T-cell (primary cell): ENCODE results near the gene OR6V1. TPM values are rescaled to one million over a fixed set of nuclear protein-coding genes. Genes with fewer than 3 reads are reported as not detected.

Source experiments
- ATAC-seq, 4 experiments: fragments of 200-7000 bp in 3 of 4; fragments of 150-1000 bp in 1 of 4; cut with Tn5 transposase; replicated peaks in 1 of 4; 1 replicate in 3 of 4; 2 replicates in 1 of 4; pipeline ENCODE4 v1.10.0; 2021; ENCODE audit warnings: moderate library complexity in 3 of 4, mild to moderate bottlenecking in 2 of 4, moderate number of reproducible peaks in 1 of 4
- CTCF ChIA-PET, 2 donors: fragments of 300-600 bp; sonication (Branson Sonifier 250); formaldehyde crosslinking; loops; one replicate each; lab custom pipeline; 2022; ENCODE audit warnings: antibody characterized with exemption in 2 of 2; lab: Charles Lee
- POLR2A ChIA-PET, 2 donors: fragments of 300-600 bp; sonication (Branson Sonifier 250); formaldehyde crosslinking; loops; one replicate each; lab custom pipeline; 2022; ENCODE audit warnings: antibody characterized with exemption in 2 of 2; lab: Charles Lee
- DNase-seq, 35 experiments: peaks; one replicate each; pipeline versions ENCODE4 v3.0.0 to v3.0.0-alpha.2; 2013 to 2023
- H3K27ac ChIP-seq: one replicate; pipeline ENCODE4 v1.5.1; 2013; ENCODE audit warnings: low read length
- H3K27me3 ChIP-seq, 2 experiments: replicated peaks in 1 of 2; 1 replicate in 1 of 2; 2 replicates in 1 of 2; pipeline versions ENCODE4 v1.6.1 to v1.7.0; 2013; ENCODE audit warnings: low read length in 1 of 2, mixed read lengths in 1 of 2; ENCODE audit not compliant: control insufficient read depth in 2 of 2, insufficient read depth in 2 of 2; ENCODE audit errors: extremely low read depth in 1 of 2
- H3K36me3 ChIP-seq, 2 donors: 1 replicate in 1 of 2; 2 replicates in 1 of 2; pipeline versions ENCODE4 v1.6.1 to v1.7.0; 2013; ENCODE audit warnings: low read length in 1 of 2; ENCODE audit not compliant: control insufficient read depth in 2 of 2, insufficient read depth in 1 of 2; ENCODE audit errors: extremely low read depth in 1 of 2
- H3K4me1 ChIP-seq, 2 experiments: 1 replicate in 1 of 2; 2 replicates in 1 of 2; pipeline versions ENCODE4 v1.6.1 to v1.7.0; 2013; ENCODE audit warnings: low read length in 2 of 2, mixed read lengths in 1 of 2; ENCODE audit not compliant: insufficient read depth in 2 of 2, control insufficient read depth in 1 of 2; ENCODE audit errors: extremely low read depth in 1 of 2
- H3K4me3 ChIP-seq, 2 donors: 1 replicate in 1 of 2; 2 replicates in 1 of 2; pipeline versions ENCODE4 v1.5.1 to v1.7.0; 2013; ENCODE audit warnings: mild to moderate bottlenecking in 2 of 2, low read length in 1 of 2, moderate library complexity in 1 of 2; ENCODE audit not compliant: control insufficient read depth in 1 of 2; ENCODE audit errors: extremely low read depth in 1 of 2
- H3K9me3 ChIP-seq: 2 replicates; pipeline ENCODE4 v1.7.0; 2013
- H3K27ac Mint-ChIP-seq, 2 donors: one replicate each; pipeline ENCODE4 v1.8.0; 2020 to 2021; ENCODE audit warnings: mild to moderate bottlenecking in 2 of 2, mixed read lengths in 2 of 2
- H3K27me3 Mint-ChIP-seq, 2 donors: one replicate each; pipeline ENCODE4 v1.8.0; 2021 to 2022; ENCODE audit warnings: mixed read lengths in 2 of 2
- H3K36me3 Mint-ChIP-seq: one replicate; pipeline ENCODE4 v1.8.0; 2021; ENCODE audit warnings: mixed read lengths
- H3K4me1 Mint-ChIP-seq, 3 donors: one replicate each; pipeline ENCODE4 v1.8.0; 2020 to 2022; ENCODE audit warnings: mixed read lengths in 3 of 3, mild to moderate bottlenecking in 1 of 3
- H3K4me3 Mint-ChIP-seq, 3 donors: one replicate each; pipeline ENCODE4 v1.8.0; 2020 to 2022; ENCODE audit warnings: mild to moderate bottlenecking in 3 of 3, mixed read lengths in 3 of 3, moderate library complexity in 3 of 3
- H3K9me3 Mint-ChIP-seq, 3 donors: one replicate each; pipeline ENCODE4 v1.8.0; 2020 to 2022; ENCODE audit warnings: mixed read lengths in 3 of 3
- WGBS: methylation state at CpG from one replicate; pipeline ENCODE4 v1.1.5; 2013; ENCODE audit warnings: missing lambda C conversion rate; ENCODE audit not compliant: insufficient coverage; 5-methylcytosine and 5-hydroxymethylcytosine counted together
- total RNA-seq, 35 experiments: library from RNA in 6 of 35; stranded (reverse) in 6 of 35; fragments of 120-200 nt in 1 of 35; gene quantifications; one replicate each; pipeline versions ENCODE4 v1.2.1 to v1.2.4 and lab custom pipeline; 2013 to 2026

Gene OR6V1
- total RNA-seq, 5 donors from 2014 or later (not counting 1 experiment from before 2014, with no cell fraction given) = not detected

DNA sequence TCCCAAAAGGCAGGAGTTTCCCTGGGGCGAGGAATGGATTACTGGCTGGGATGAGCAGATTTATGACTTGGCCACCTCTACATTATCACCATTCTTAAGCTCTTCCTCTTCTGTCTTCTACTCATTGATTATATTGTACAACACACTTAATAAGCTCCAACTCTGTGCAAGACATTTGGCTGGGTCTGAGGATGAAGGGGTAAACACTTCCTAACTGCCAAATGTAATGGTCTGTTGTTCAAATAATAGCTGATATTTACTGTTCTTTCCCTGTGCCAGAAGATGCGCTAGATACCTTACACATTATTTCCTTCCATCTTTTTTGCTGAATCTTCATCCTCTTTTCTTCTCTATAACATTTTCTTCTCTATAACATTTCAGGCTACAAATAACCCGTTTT, 11.6 kb downstream of the OR6V1 start:
- no peak for DNase-seq
- 56% methylated on average over 2 of the region's 3 CpGs for WGBS
- ATAC-seq = no peak
- peaks cover 0 to 7% of the 10 kb centered on the region in 2 experiments for H3K27me3 ChIP-seq
- H3K4me1 ChIP-seq = no peaks in the 10 kb centered on the region
- Mint-ChIP-seq H3K27ac (no peak overlapping the region), H3K9me3 (no peaks in the 10 kb centered on the region), H3K4me3 (no peak overlapping the region), H3K4me1 (no peaks in the 10 kb centered on the region), H3K36me3 (no peaks in the 10 kb centered on the region), H3K27me3 (peaks cover 0 to 5% of the 10 kb centered on the region in 2 donors)
- POLR2A ChIA-PET = no interaction called here
- no peaks in the 10 kb centered on the region for H3K9me3 ChIP-seq
- H3K27ac ChIP-seq = no peak overlapping the region
- H3K4me3 ChIP-seq = no peak overlapping the region
- CTCF ChIA-PET = no interaction called here
- H3K36me3 ChIP-seq = no peaks in the 10 kb centered on the region

DNA sequence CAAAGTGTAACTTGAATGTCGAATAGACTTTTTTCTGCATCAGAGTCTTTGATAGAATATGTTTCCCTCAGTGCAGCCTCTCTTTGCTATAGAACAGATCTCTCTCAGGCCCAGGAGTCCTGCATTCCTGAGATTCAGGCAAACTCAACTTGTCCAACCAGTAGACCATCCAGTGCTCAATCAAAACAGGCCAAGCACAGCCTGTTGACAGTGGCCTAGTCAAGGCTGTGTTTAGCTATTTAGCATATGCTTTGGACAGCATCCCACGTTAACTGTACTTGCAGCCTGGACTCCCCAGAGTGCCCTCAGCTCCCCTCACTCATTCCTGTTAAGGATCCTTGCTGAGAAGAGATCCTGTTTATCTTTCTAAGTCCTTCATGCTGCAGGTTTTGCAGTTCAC, 16.3 kb downstream of the OR6V1 start:
- H3K4me3 Mint-ChIP-seq = no peak overlapping the region
- no peaks in the 10 kb centered on the region for H3K36me3 Mint-ChIP-seq
- ATAC-seq = no peak
- H3K4me1 Mint-ChIP-seq = no peaks in the 10 kb centered on the region
- no peak overlapping the region for H3K4me3 ChIP-seq
- no peak for DNase-seq
- no peak overlapping the region for H3K27ac Mint-ChIP-seq
- CTCF ChIA-PET = interaction anchor here in 1 of 2 donors (0.6 kb wide), 1 partner anchor 229 kb away, joined by 3 read pairs; no protein-coding TSS in a partner anchor
- no peak overlapping the region for H3K27ac ChIP-seq
- H3K9me3 Mint-ChIP-seq = no peaks in the 10 kb centered on the region
- peaks cover 0 to 7% of the 10 kb centered on the region in 2 experiments for H3K27me3 ChIP-seq
- no peaks in the 10 kb centered on the region for H3K36me3 ChIP-seq
- H3K4me1 ChIP-seq = no peaks in the 10 kb centered on the region
- 55% methylated on average over 2 of the region's 2 CpGs for WGBS
- H3K9me3 ChIP-seq = no peaks in the 10 kb centered on the region
- POLR2A ChIA-PET = no interaction called here
- peaks cover 8 to 17% of the 10 kb centered on the region in 2 donors for H3K27me3 Mint-ChIP-seq

DNA sequence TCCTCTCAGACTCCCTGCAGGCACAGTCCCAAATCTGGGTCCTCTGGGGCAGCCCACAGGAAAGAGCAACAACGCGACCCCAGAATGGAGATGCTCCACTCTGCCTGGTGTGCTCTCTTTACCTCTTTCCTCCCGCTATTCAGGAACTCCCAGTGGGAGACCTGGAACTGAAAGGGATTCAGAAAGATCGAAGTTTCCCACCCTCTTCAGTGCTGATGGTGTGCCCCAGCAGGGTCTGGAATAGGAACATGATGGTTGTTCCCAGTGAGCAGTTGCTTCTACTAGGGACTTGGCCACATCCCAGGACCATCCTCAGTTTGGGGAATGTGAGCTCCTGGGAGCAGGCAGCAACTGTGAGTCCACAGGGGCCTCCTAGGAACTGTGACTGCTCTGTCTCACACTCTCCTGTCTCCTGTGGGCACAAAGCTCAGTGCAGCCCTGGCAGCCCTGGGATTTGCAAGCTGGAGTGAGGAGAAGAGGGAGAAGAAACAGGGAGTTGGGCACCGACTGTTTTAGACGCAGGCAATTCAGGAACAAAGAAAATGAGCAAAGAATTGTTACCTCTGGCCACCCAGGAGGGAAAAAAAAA, 17.9 kb downstream of the OR6V1 start:
- no peaks in the 10 kb centered on the region for H3K9me3 ChIP-seq
- Mint-ChIP-seq H3K9me3 (no peaks in the 10 kb centered on the region), H3K36me3 (no peaks in the 10 kb centered on the region), H3K4me1 (no peaks in the 10 kb centered on the region), H3K27me3 (peaks cover 14 to 18% of the 10 kb centered on the region in 2 donors), H3K27ac (no peak overlapping the region), H3K4me3 (no peak overlapping the region)
- ATAC-seq = no peak
- peaks cover 0 to 7% of the 10 kb centered on the region in 2 experiments for H3K27me3 ChIP-seq
- H3K27ac ChIP-seq = no peak overlapping the region
- no peaks in the 10 kb centered on the region for H3K4me1 ChIP-seq
- DNase-seq = no peak
- POLR2A ChIA-PET = no interaction called here
- CTCF ChIA-PET = no interaction called here
- 75% methylated on average over 2 of the region's 6 CpGs for WGBS
- H3K36me3 ChIP-seq = no peaks in the 10 kb centered on the region
- H3K4me3 ChIP-seq = no peak overlapping the region

DNA sequence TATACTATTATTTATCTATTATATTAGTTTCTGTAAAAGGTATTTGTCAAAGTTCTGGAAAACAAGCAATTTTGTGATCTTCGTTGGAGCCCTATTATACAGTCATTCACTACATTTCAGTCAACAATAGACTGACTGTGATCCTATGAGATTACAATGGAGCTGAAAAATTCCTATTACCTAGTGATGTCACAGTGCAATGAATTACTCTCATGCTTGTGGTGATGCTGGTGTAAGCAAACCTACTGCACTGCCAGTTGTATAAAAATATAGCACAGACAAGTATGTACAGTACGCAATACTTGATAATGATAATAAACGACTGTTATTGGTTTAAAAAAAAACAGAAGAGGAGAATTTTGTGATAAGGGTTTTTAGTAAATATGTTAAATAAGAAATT, 21.4 kb downstream of the OR6V1 start:
- ChIA-PET CTCF (no interaction called here), POLR2A (no interaction called here)
- no peak overlapping the region for H3K27ac ChIP-seq
- no peaks in the 10 kb centered on the region for H3K9me3 ChIP-seq
- no peaks in the 10 kb centered on the region for H3K36me3 Mint-ChIP-seq
- ATAC-seq (no peak), DNase-seq (no peak)
- WGBS = no CpG with 5 or more reads among the region's 3 CpGs
- no peaks in the 10 kb centered on the region for H3K36me3 ChIP-seq
- H3K4me1 Mint-ChIP-seq = no peaks in the 10 kb centered on the region
- H3K27me3 Mint-ChIP-seq = peaks cover 26 to 33% of the 10 kb centered on the region in 2 donors
- no peak overlapping the region for H3K27ac Mint-ChIP-seq
- H3K4me3 ChIP-seq = no peak overlapping the region
- peaks cover 0 to 12% of the 10 kb centered on the region in 2 experiments for H3K27me3 ChIP-seq
- H3K4me1 ChIP-seq = no peaks in the 10 kb centered on the region
- no peak overlapping the region for H3K4me3 Mint-ChIP-seq
- H3K9me3 Mint-ChIP-seq = peaks cover 0 to 2% (median 0%) of the 10 kb centered on the region in 3 donors

DNA sequence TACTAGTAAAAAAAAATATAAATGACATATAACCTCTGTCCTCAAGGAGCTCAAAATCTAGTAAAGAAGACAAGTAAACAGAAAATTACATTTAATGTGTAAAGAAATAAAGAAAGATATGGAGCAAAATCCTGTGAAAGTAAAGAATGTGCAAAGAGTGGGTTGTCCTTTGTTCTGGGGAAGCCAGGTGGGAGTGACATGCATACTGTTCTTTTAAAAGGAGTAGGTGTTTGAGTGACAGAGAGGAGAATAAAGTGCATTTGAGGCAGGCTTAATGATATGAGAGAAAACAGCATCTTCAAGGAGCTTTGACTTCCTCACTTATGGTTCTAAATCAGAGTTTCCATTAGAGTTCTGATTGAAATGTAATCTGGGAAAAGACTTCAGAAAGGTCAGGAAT, 22.0 kb downstream of the OR6V1 start:
- H3K36me3 ChIP-seq = no peaks in the 10 kb centered on the region
- no peak overlapping the region for H3K4me3 Mint-ChIP-seq
- H3K27ac ChIP-seq = no peak overlapping the region

DNA sequence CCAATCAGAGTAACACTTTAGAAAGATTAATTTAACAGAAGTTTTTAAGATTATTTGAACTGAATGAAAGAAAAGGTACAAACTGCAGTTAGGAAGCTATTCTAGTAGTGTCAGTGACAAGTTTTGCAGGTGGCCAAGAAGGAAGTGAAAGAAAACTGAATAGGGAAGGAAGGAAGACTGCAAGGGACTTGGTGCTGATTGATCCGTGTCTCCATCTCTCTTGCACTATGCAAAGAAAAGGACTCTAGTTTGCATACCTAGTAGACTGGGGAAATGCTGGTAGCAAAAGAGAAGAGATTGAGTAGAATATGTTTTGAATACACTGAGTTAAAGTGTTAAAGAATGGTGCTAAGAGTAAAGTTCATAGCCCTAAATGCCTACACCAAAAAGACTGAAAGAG, 33.0 kb downstream of the OR6V1 start:
- WGBS = no CpG with 5 or more reads among the region's 1 CpG
- CTCF ChIA-PET = interaction anchor here (0.6 to 1.8 kb wide), 2 partner anchors 9 to 26 kb away, joined by 3 read pairs; no protein-coding TSS in a partner anchor
- peaks cover 20 to 22% of the 10 kb centered on the region in 2 donors for H3K27me3 Mint-ChIP-seq

More for the DNA sequence above, 22.0 kb downstream of the OR6V1 start:
- Histone ChIP-seq H3K4me1 (no peaks in the 10 kb centered on the region), H3K9me3 (no peaks in the 10 kb centered on the region), H3K4me3 (no peak overlapping the region), H3K27me3 (peaks cover 0 to 12% of the 10 kb centered on the region in 2 experiments)
- Mint-ChIP-seq H3K4me1 (no peaks in the 10 kb centered on the region), H3K36me3 (no peaks in the 10 kb centered on the region), H3K27ac (no peak overlapping the region), H3K9me3 (peaks cover 0 to 3% (median 0%) of the 10 kb centered on the region in 3 donors), H3K27me3 (peaks cover 26 to 34% of the 10 kb centered on the region in 2 donors)
- CTCF ChIA-PET = no interaction called here
- ATAC-seq (no peak), DNase-seq (no peak)
- POLR2A ChIA-PET = no interaction called here

More for the DNA sequence above, 33.0 kb downstream of the OR6V1 start:
- Histone ChIP-seq H3K4me3 (no peak overlapping the region), H3K9me3 (no peaks in the 10 kb centered on the region), H3K27ac (no peak overlapping the region), H3K4me1 (no peaks in the 10 kb centered on the region), H3K27me3 (peaks cover 0 to 3% of the 10 kb centered on the region in 2 experiments), H3K36me3 (no peaks in the 10 kb centered on the region)
- H3K4me3 Mint-ChIP-seq = no peak overlapping the region
- H3K36me3 Mint-ChIP-seq = no peaks in the 10 kb centered on the region
- H3K27ac Mint-ChIP-seq = no peak overlapping the region
- POLR2A ChIA-PET = no interaction called here
- DNase-seq = no peak
- ATAC-seq = no peak
- peaks cover 15 to 20% (median 20%) of the 10 kb centered on the region in 3 donors for H3K9me3 Mint-ChIP-seq
- peaks cover 0 to 7% (median 0%) of the 10 kb centered on the region in 3 donors for H3K4me1 Mint-ChIP-seq
